NCI-H1694 treated with DMSO at 0.1 percent for 48 hours (cell line): Measurements from ENCODE around the gene ZBTB7A.

ENCODE experiments used
- DNase-seq: peaks from one replicate; lab custom pipeline; 2025; lab: John Stamatoyannopoulos, UW

ZBTB7A gene

DNA sequence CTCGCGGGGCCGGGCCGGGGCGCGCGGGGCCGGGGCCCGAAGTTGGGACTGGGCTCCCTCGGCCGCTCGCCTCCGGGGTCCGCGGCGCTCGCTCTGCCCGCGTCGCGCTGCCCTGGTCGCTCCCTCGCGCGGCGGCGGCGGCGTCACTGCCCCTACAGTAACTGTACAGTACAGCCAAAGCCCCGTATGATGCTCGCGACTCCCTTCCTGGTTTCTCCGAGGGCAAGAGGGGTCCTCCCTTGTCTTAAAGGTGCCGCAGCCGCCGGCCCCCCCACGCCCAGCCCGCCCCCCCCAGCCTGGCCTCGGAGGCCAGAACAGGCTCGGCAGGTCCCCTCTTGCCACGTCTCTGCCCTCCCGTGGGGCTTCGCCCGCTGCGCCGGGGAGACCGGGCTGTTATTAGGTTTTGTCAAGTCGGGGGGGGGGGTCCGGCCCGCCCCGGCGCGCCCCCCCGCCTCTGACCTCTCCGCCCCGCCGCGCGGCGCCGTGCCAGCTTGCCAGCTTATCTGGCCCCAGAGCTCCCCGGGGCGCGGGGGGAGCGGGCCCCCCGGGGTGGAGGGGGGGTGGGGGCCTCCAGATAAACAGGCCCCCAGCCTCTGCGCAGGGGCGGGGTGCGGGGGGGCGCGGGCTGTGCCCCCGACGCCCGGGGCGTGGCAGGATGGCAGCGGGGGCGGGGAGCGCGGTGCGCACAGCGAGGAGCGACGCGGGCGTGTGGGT, at the start of gene ZBTB7A:
TSS of gene ZBTB7A (minus strand) at position 218 of the 714 bp plus-strand sequence. CDS start 11,667 bp downstream, outside the sequence.
- DNase-seq = peak; percentile 40

DNA sequence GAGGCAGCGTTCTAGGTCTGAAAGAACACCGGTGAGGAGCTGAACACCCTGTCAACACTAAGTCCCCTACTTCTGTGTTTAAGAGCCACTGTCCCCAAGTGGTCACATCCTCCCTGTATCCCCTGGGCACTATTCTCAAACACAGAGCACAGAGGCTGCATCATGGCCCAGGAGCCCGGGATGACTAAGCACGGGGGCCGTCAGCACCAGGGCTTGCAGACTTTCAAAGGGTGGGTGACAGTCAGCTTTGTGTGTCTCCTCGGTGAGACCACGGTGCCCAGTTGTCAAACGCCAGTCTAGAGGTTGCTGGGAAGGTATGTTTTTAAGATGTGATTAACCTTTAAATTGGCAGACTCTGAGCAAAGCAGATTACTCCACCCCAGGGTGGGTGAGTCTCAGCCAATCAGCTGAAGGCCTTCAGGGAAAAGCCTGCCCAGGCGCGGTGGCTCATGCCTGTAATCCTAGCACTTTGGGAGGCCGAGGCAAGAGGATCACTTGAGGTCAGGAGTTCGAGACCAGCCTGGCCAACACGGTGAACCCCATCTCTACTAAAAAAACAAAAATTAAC, 49.2 kb upstream of the ZBTB7A start:
- DNase-seq = no peak

DNA sequence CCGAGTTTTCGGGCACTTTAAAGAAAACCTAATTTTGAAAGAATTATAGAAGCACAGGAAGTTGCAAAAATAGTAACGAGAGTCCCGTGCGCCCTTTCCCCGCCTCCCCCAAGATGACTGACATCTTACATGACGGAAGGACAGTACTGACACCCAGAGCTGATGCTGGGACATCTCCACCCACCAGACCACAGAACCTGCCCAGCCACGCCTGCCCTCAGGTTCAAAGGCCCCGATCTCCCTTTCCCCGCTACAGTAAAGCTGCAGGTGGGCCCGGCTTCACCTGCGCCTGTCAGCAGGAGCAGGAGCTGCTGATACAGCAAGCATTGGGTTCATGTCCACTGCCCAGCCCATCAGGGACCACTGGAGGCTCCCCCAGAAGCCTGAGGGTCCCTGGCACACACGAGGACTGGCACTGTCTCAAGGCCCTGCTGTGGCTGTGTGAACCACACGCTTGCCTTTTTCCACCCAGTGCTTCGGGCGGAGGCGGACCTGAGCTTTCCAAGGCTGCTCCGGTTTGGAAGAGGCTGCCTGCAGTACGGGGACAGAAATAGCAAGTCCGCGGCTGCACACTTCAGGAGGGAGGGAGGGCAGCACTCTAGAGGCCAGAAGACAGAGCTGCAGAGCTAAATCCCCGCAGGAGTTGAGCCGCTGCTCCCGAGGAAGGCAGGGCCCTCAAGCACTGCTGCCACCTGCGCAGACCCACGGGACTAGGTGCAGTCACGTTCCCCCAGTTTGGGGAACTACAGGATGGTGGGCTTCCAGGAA, 48.5 kb upstream of the ZBTB7A start:
- no peak for DNase-seq

DNA sequence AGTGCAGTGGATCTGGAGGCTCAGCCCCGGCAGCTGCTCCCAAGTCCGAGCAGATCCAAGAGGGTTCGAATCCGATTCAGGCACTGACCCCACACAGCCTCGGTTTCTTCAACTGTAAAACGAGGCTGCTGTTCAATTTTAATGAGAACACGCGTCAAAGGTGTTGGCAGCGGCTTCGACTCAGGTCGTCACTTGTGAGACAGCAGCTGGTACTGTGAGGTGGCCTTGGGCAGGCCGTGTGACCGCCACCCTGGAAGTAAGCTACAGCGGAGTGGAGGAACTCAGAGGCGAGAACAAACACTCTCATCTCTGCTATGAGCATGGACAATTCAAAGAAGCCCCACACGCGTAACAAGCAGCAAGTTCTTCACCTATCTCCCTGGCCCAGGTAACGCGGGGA, 47.5 kb upstream of the ZBTB7A start:
- no peak for DNase-seq

DNA sequence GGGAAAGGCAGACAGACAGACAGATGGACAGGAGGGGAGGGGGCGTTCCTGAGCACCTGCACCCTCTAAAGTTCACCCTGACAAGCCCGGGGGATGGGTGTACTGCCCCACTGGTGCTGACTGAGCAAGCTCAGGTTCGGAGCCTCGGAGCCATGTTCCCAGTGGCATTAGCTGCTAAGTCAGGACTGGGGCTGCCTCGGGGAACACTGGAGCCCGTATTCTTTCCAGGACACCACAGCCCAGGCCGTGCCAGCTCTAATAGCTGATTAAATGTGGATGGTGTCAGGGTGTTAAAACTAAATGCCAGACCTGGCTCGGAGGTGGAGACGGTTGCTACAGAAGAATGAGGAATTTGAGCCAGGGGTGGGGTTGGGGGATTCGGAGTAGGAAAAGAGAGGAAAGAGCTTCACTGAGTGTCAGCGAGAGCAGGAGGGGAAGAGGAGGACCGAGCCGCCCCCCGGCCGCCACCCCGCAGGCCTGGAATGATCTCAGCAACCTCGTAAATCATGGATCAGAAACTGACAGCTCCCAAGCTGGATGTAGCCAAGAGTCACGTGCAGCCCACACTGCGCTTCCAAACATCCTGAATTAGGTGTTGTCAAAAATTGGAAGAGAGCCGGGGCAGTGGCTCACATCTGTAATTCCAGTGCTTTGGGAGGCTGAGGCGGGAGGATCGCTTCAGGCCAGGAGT, 46.8 kb upstream of the ZBTB7A start:
- DNase-seq = no peak

DNA sequence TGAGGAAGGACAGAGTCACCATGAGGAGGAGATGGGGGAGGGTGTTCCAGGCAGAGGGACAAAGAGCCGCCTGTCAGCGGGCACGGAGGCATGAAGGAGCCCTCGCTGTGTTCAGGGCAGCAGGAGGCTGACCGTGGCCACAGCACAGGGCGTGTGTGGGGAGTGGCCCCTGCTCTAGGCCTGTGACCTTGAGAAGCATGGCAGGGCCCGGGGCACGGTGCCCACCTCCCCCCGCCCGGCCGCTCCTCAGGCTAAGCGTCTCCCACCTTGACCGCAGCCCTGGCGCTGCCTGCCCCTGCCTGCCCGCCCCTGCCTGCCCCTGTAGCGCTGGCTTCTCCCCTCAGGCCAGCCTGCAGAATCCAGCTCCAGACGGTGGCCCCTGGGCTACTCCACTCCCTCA, 45.7 kb upstream of the ZBTB7A start:
- DNase-seq = no peak

DNA sequence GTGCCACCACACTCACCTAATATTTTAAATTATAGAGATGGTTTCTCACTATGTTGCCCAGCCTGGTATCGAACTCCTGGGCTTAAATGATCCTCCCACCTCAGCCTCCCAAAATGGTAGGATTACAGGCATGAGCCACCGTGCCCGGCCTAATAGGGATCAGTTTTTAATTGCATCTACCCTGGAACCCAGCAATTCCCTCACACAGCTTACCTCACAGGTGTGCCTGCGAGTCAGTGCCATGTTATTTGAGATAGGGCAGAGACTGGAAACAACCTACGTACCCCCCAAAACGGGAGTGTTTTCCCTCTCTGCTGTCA, 42.9 kb upstream of the ZBTB7A start:
- no peak for DNase-seq

DNA sequence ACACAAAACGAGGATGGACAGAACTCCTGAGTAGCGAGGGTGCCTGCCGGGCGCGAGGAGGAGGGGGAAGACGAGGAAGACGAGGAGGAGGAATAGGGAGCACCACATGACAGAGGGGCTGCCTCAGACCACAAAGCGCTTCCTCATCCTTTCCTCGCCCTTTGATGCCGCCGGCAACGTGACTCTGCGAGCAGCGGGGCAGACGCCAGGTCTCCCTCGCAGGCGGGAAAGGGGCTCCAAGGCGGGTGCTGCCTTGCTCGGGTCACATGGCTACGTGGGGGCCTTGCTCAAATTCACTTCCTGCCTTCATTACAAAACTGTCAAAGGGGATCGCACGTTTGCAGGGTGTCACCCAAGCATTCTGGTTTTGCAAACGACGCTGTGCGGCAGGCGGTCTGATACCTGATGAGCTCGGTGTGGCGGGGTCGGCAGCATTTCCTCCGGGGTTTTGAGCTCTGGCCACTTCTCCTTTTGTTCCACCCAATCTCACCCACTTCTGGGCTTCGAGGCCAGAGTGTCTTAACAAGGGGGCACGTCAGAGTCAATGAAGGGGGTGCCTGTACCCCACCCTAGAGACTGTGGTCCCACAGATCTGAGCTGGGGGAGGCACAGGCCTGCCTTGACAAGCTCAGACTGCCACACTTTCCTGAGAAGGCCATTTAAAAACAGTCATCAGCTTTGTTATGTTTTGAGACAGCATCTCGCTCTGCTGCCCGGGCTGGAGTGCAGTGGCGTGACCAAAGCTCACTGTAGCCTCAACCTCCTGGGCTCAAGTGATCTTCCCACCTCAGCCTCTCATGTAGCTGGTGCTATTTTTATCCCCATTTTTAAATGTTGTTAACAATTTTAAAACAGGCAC, 42.3 kb upstream of the ZBTB7A start:
- no peak for DNase-seq

DNA sequence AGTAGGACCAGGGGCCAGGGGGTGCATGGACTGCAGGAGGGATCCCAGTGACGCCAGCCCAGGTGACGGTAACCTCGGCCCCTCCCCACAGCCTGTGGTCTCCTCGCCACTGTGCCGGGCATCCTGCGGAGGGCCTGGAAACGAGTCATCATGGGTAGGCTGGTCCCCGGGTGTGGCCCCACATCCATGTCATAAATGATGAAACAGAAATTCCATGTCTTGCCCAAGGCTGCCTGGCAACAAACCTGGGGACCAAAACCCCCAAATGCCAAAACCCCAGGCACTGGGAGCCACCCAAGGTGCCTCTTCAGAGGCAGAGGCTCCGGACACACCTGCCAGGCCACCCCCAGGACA, 36.4 kb upstream of the ZBTB7A start:
- DNase-seq = no peak

DNA sequence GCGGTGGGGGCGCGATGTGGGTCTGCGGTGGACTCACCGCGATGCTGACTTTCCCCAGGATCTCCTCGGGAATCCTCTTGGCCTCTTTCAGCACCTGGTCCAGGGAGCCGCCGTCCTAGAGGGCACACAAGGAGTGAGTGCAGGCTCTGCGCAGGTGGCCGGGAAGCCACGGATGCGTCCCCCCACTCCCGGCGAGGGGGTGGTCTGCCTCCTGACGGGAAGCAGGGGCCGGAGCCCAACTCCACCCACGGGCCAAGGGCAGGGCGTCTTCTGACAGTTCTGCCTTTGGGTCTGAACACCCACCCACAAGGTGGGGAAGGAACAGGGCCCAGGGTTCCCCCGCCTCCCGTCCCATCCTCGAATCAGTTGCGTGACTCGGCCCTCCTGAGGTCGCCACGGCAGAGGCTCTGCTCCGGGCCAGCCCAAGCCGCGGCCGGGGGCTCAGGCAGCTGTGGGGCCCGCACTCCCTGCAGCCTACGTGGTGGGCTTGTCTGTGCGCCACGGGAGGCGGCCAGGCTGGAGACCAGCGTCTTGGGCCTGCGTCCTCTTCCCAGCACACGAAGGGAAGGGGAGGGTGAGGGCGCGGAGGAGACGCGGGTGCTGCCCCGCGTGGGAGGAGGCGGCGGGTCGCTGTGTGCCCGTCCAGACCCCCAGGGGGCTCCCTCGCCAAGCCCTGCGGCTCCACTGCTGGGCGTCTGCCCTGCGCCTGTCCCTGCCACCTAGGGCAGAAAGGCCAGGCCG, 35.8 kb upstream of the ZBTB7A start:
- DNase-seq = no peak

DNA sequence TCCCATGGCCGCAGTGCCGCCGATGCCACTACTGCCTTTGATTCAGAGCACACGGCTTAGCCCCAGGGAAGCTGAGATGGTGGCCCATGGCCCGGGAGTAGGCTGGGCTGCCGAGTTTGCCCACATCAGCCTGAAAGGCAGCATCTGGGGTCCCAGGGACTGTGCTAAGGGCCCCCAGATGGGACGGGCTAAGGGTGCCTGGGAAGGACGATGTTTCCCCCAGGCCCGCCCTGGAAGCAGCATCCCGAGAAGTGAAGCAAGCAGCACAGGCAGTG, 34.7 kb upstream of the ZBTB7A start:
- no peak for DNase-seq

DNA sequence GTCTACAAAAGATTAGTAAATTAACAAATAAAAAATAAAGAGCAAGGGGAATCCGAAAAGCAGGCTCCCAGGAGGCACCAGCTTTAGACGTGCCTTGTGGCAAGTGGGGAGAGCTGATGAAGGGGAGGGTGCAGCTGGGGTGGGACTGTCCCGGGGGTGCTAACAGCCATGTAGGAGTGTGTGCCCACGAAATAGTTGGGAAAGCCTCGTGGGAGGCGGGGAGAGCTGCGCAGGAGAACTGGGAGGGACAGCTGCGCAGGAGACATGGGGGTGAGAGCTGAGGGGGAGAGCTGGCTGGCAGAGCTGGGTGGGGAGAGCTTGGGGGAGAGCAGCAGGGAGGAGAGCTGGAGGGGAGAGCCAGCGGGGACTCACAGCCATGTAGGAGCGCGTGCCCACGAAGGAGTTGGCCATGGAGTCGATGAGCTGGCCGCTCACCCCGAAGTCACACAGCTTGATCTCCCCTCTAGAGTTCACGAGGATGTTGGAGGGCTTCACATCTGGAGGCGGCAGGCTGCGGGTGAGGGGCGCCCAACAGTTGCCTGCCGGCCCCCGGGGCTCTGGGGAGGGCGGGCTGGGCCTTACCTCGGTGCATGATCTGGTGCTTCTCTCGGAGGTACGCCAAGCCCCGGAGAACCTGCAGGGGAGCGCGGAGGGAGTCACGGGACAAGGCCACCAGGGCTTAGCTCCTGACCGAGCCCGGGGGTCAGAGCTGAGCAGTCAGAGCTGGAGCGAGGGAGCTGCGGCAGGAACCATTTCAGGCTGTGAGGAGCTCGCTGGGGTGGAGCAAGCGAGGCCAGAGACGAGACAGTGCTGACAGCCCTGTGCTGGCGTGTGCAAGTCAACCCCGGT, 34.2 kb upstream of the ZBTB7A start:
- DNase-seq = no peak

DNA sequence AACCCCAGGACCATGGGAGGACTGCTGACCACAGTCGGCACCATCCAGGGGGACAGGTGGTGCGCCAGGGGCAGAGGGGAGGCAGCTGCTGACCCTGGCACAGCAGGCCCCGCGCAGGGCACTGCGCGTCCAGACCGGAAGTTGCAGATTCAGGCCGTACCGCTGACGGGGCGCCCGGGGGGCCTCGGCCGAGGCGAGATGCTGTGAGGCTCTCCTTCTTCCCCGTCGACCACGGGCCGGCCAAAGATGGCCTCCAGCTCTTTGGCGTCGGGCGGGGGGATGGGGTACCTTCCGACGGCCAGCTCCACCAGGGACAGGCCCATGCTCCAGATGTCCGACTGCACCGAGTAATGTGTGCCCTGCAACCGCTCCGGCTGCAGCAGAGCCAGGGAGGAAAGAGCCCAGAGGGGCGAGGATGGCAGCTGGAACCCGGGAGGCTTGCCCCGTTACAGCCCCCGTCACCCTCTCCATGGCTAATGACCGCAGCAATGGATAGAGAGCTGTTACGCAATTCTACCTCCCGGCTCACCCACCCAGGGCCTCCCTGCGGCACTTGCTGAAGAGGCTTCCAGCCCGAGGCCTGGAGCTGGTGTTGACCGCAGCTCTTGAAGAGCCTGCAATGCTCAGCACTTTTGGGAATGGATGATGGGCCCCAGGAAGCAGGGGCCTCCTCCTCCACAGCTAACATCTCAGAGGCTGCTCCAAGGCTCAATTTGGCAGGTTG, 32.5 kb upstream of the ZBTB7A start:
- DNase-seq = no peak

DNA sequence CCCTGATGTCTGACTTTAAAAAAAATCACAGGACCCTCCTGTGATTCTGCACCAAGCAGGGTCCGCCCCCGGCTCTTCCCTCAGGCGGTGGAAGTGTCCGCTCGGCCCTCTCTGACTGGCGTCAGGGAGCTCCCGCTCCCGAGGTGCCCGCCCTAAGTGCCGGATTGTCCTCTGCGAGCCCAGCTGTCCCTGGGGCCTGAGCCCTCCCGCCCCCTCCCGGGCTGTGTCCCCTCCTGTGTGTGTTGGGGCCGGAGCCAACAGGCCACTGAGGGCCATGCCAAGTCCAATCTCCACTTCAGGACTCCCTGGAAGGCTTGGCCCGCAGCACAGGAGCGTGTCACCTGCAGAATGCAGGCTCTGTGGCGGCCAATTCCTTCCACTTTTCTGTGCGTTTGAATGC, 31.8 kb upstream of the ZBTB7A start:
- no peak for DNase-seq

DNA sequence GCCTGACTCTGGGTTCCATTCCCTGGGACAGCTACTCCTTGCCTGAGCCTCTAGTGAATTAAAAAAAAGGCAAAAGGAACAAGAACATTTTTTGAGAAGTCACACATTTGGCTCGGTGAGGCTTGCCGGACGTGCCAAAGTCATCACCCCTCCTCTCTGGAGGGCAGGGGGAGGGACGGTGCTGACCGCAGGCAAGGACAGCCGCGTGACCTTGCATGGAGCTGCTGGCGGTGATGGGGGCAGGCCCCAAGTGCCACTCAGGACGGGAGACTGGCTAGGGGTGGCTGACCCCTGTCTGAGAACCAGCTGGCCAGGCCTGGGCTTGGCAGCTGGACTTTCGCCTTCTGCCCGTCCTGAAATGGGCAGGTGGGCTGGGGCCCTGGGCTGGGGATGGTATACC, 30.8 kb upstream of the ZBTB7A start:
- no peak for DNase-seq

DNA sequence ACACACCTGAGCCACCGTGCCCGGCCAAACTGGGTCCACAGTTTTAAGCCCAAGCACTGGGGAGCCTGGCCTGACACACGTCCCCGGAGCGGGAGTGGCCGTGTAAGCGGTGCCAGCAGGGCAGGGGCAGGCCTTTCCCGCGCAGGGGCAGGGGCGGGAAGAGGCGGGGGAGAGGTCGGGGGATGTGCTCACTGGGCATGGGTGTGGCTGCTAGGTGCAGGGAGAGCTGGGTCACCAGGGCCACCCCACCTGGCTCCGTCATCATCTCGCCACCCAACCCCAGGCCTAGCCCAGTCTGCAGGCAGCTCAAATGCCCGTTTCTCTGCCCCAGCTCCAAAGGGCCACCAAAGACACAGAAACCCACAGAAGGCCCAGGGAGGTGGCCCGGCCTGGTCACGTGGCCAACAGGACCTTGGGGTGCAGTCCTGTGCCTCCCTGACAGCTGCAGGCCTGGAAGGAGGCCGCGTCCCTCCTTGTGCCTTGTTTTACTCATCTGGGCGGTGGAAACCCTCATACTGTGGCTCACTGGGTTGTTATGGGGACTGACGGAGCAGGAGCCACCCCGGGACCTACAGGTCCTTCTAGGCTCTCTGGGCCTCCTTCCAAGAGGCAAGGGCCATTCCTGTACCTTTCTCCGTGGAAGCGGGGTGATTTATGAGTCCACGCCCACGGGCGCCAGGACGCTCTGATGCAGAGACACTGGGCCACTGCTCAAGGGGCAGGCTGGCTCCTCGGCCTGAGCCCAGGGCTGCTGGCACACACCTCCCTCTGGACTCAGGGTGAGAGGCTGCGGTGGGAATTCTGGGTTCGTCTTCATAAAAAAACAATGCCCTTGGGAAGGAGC, 29.6 kb upstream of the ZBTB7A start:
- no peak for DNase-seq

DNA sequence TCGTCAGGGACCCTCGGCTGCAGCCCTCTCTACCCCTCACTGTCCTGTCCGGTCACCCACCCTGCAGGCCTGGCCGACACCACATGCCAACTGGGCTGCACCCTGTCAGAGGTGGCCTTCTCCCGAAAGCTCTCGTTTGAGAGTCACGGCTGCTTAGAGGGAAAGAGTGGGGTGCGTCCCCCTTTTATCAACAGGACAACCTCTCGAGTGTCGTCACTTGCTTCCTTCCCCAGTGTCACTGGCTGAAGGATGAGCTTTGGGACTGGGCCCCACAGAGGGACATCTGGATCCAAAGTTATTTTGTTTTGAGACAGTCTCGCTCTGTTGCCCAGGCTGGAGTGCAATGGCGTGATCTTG, 28.8 kb upstream of the ZBTB7A start:
- no peak for DNase-seq

DNA sequence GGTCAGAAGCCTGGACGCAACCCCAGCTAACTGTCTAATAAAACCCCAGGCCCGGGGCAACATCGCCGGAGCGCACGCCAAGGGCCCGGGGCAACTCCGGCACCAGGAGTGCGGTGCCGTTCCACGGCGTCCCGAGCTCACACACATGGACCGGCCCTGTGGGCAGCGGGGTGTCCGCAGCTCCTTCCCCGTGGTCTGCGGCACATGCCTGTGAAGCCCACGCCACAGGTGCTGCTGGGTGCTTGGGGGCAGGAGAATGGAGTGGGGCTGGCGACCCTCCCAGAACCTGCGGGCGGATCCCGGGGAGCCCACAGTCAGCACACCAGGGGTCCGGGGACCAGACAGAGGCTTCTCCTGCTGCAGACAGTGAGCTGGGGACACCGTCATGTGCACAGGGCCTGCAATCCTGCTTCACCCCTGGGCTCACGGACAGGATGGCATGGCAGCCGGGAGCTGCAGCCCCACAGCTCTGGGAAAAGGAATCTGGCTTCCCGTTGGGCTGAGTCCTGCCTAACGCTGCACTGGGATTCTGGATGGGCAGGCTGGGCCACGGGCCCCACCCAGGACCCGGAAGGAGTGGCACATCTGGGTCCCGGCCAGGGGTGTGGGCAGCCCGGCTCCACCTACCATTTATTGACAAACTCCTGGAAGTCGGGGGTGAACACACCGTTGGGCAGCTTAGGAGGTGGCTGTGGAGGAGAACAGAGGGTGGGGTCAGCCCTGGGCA, 28.2 kb upstream of the ZBTB7A start:
- DNase-seq = no peak
